Panc1 (cell line): ENCODE measurements around the gene HPS6. TPM values are rescaled to one million over a fixed set of nuclear protein-coding genes. Genes with fewer than 3 reads are reported as not detected.

Experiments used
- ATAC-seq: fragments of 200-7000 bp; cut with Tn5 transposase; 2 replicates; pipeline ENCODE4 v1.9.1; 2020; ENCODE audit warnings: mild to moderate bottlenecking, moderate library complexity
- BruUV-seq: library from RNA; stranded (reverse); fragments of 400-500 nt; replicated peaks from 2 replicates; lab custom pipeline; 2021; lab: Mats Ljungman, UMichigan
- CTCF ChIA-PET: fragments of 300-600 bp; sonication (Branson Sonifier 250); formaldehyde crosslinking; loops from one replicate; lab custom pipeline; 2022; ENCODE audit warnings: antibody characterized with exemption; lab: Charles Lee
- POLR2A ChIA-PET: fragments of 300-600 bp; sonication (Branson Sonifier 250); formaldehyde crosslinking; loops from one replicate; lab custom pipeline; 2022; ENCODE audit warnings: antibody characterized with exemption; lab: Charles Lee
- DNase-seq: peaks from one replicate; pipeline ENCODE4 v3.0.0-alpha.2; 2010; ENCODE audit warnings: low read depth, low spot score
- H3K27ac ChIP-seq: 2 replicates; pipeline ENCODE4 v1.5.1; 2011; ENCODE audit warnings: mild to moderate bottlenecking, low read length, inconsistent platforms
- H3K27me3 ChIP-seq: fragments of 200-500 bp; sonication (Bioruptor generic); 2 replicates; pipeline ENCODE4 v1.6.0; 2014; ENCODE audit warnings: low read length, inconsistent platforms; ENCODE audit not compliant: control insufficient read depth, insufficient read depth
- H3K36me3 ChIP-seq: fragments of 200-500 bp; sonication (Bioruptor generic); 2 replicates; pipeline ENCODE4 v1.5.1; 2014; ENCODE audit warnings: inconsistent platforms, mild to moderate bottlenecking, low read length, moderate library complexity; ENCODE audit not compliant: control insufficient read depth, insufficient read depth
- H3K4me1 ChIP-seq: 2 replicates; pipeline ENCODE4 v1.5.1; 2011; ENCODE audit warnings: inconsistent platforms, mild to moderate bottlenecking, low read length, moderate library complexity; ENCODE audit not compliant: control insufficient read depth, insufficient read depth
- H3K4me3 ChIP-seq, 2 experiments: 2 replicates each; pipeline ENCODE4 v1.5.1; 2011 to 2012; ENCODE audit warnings: low read depth in 2 of 2, low read length in 2 of 2, mild to moderate bottlenecking in 2 of 2, inconsistent platforms in 1 of 2, moderate library complexity in 1 of 2
- H3K9me3 ChIP-seq: fragments of 200-500 bp; sonication (Bioruptor generic); 2 replicates; pipeline ENCODE4 v1.5.1; 2014; ENCODE audit warnings: low read depth, mild to moderate bottlenecking, inconsistent platforms, low read length, moderate library complexity; ENCODE audit not compliant: control insufficient read depth, insufficient read depth
- CTCF ChIP-seq: fragments of 450-650 bp; IDR thresholded peaks from 2 replicates; pipeline ENCODE4 v1.5.1; 2017; ENCODE audit warnings: mild to moderate bottlenecking
- POLR2AphosphoS5 ChIP-seq: IDR thresholded peaks from 2 replicates; pipeline ENCODE4 v1.6.1; 2012; ENCODE audit warnings: mild to moderate bottlenecking, low read depth, low read length, moderate library complexity
- REST ChIP-seq, 2 experiments: IDR thresholded peaks; 2 replicates each; pipeline ENCODE4 v1.6.1; 2011 to 2012; ENCODE audit warnings: low read depth in 2 of 2, control low read depth in 1 of 2, low read length in 1 of 2, mild to moderate bottlenecking in 1 of 2, moderate library complexity in 1 of 2; ENCODE audit not compliant: insufficient read depth in 1 of 2
- SIN3A ChIP-seq: IDR thresholded peaks from 2 replicates; pipeline ENCODE4 v1.6.1; 2012; ENCODE audit warnings: low read depth, mild to moderate bottlenecking, low read length, moderate library complexity, borderline replicate concordance; ENCODE audit not compliant: insufficient read depth
- TCF7L2 ChIP-seq: IDR thresholded peaks from 2 replicates; pipeline ENCODE4 v1.6.1; 2011; ENCODE audit warnings: mild to moderate bottlenecking, low read depth, low read length, inconsistent platforms
- in situ Hi-C: cut with HindIII; loops from 2 replicates; pipeline ENCODE4 v1.10.0; 2016; ENCODE audit warnings: low sequenced_read_pairs, low pct_unique_long_range_greater_than_20kb
- intact Hi-C: fragments of 100-400 bp; cut with micrococcal nuclease; formaldehyde crosslinking; loops from one replicate; pipeline ENCODE4 v1.10.0; 2022; ENCODE audit not compliant: unreplicated experiment
- total RNA-seq: library from RNA; stranded (reverse); gene quantifications from one replicate; pipeline ENCODE4 v1.2.1, GENCODE V29; 2021; ENCODE audit not compliant: unreplicated experiment

Gene HPS6
- total RNA-seq, 1 experiment from 2014 or later, result 34.5 TPM

GRCh38 chr10:102066399-102067088 lies 1.4 kb downstream of the HPS6 start:
- H3K27me3 ChIP-seq, result no peaks in the 10 kb centered on the region
- ChIA-PET POLR2A (interaction anchor here (0.5 kb wide), 1 partner anchor 22 kb away, joined by 6 read pairs; no protein-coding TSS in a partner anchor), CTCF (no interaction called here)
- intact Hi-C loops, result no loop called here
- BruUV-seq, result TSS peak; percentile 85
- no peaks in the 10 kb centered on the region for H3K9me3 ChIP-seq
- TF ChIP-seq POLR2AphosphoS5 (no peak; the same call in 1 of the 2 replicates), SIN3A (no peak), CTCF (no peak), REST (IDR thresholded peaks at IDR 0.05; ENCODE audit: insufficient read depth in 1 of 2, low read depth in 2 of 2, low read length in 1 of 2) (no peak), TCF7L2 (no peak)
- no peaks in the 10 kb centered on the region for H3K36me3 ChIP-seq
- H3K4me1 ChIP-seq, result peaks cover 20% of the 10 kb centered on the region
- ATAC-seq (no peak), DNase-seq (no peak)
- H3K27ac ChIP-seq, result peak overlapping the region; percentile 88
- in situ Hi-C loops, result no loop called here
- peak overlapping the region; percentile 77 for H3K4me3 ChIP-seq

- no peak overlapping the region for H3K27ac ChIP-seq
- no TSS peak for BruUV-seq
- no peak for DNase-seq
- ATAC-seq, result no peak
- POLR2A ChIA-PET, result interaction anchor here (0.5 kb wide), 1 partner anchor 8 kb away, joined by 5 read pairs; no protein-coding TSS in a partner anchor
- H3K36me3 ChIP-seq, result no peaks in the 10 kb centered on the region
- intact Hi-C loops, result no loop called here
- CTCF ChIA-PET, result no interaction called here
- H3K4me1 ChIP-seq, result peaks cover 20% of the 10 kb centered on the region
- in situ Hi-C loops, result no loop called here
- H3K4me3 ChIP-seq, result no peak overlapping the region
- TF ChIP-seq SIN3A (no peak), POLR2AphosphoS5 (no peak), REST (IDR thresholded peaks at IDR 0.05; ENCODE audit: insufficient read depth in 1 of 2, low read depth in 2 of 2, low read length in 1 of 2) (no peak), TCF7L2 (no peak), CTCF (no peak)
- H3K27me3 ChIP-seq, result no peaks in the 10 kb centered on the region
- no peaks in the 10 kb centered on the region for H3K9me3 ChIP-seq
These were observed 2.2 kb downstream of the HPS6 start for GRCh38 chr10:102067091-102067916.
